Activated T-cell treated with anti-CD3 and anti-CD28 coated beads, Interleukin-2, amount 50 U/mL, for 24 hours (primary cell): ENCODE results near the gene MRPL18.

Experiments used
- DNase-seq: peaks from one replicate; pipeline ENCODE4 v3.0.0-alpha.2; 2020
- H3K27ac Mint-ChIP-seq: 2 replicates; pipeline ENCODE4 v1.8.0; 2020; ENCODE audit warnings: mild to moderate bottlenecking, mixed read lengths
- H3K27me3 Mint-ChIP-seq: 2 replicates; pipeline ENCODE4 v1.8.0; 2020; ENCODE audit warnings: mixed read lengths
- H3K36me3 Mint-ChIP-seq: 2 replicates; pipeline ENCODE4 v1.8.0; 2020; ENCODE audit warnings: low read depth, mixed read lengths
- H3K4me1 Mint-ChIP-seq: 2 replicates; pipeline ENCODE4 v1.8.0; 2020; ENCODE audit warnings: low read depth, mixed read lengths
- H3K4me3 Mint-ChIP-seq: 2 replicates; pipeline ENCODE4 v1.8.0; 2020; ENCODE audit warnings: mild to moderate bottlenecking, moderate library complexity, mixed read lengths
- H3K9me3 Mint-ChIP-seq: 2 replicates; pipeline ENCODE4 v1.8.0; 2020; ENCODE audit warnings: mixed read lengths

Gene MRPL18

DNA sequence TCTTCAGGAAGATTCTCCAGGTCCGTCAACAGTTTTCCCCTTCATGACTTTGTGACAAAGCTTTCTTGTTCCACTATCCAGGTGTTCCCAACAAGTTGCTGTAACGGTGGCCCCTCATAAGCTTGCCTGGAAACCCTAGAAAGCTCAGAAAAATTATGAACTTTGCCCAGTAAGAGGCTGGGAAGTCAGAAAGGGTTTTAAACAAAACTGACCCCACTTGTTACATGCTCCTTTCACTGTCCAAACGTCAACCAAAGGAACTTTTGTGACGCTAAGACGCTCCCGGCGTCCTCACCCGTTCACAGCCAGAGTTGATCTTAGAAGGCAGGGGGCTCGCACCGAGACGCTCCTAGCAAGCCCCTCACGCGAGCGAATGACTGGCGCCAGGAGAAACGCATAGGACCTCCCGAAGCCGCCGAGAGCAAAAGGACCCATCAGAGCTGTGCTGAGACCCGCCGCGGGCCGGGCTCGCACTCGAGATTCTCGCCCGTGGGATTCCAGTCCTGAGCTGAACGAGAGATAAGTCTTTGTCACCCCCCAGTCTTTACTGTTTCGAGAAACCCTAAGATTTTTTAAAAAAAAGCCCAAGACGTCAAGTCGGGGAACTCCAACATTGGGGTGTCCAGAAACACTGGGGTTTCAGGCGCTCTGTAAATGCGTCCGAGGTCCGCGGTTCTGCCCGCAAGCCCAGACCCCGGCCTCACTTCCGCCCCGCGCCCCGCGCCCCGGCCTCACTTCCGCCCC, 29.0 kb upstream of the MRPL18 start:
- no peaks in the 10 kb centered on the region for H3K9me3 Mint-ChIP-seq
- H3K4me3 Mint-ChIP-seq = peak overlapping the region; percentile 96
- H3K4me1 Mint-ChIP-seq = peaks cover 41% of the 10 kb centered on the region
- H3K27ac Mint-ChIP-seq = peak overlapping the region; percentile 99
- H3K36me3 Mint-ChIP-seq = peaks cover 85% of the 10 kb centered on the region
- H3K27me3 Mint-ChIP-seq = no peaks in the 10 kb centered on the region
- DNase-seq = no peak

DNA sequence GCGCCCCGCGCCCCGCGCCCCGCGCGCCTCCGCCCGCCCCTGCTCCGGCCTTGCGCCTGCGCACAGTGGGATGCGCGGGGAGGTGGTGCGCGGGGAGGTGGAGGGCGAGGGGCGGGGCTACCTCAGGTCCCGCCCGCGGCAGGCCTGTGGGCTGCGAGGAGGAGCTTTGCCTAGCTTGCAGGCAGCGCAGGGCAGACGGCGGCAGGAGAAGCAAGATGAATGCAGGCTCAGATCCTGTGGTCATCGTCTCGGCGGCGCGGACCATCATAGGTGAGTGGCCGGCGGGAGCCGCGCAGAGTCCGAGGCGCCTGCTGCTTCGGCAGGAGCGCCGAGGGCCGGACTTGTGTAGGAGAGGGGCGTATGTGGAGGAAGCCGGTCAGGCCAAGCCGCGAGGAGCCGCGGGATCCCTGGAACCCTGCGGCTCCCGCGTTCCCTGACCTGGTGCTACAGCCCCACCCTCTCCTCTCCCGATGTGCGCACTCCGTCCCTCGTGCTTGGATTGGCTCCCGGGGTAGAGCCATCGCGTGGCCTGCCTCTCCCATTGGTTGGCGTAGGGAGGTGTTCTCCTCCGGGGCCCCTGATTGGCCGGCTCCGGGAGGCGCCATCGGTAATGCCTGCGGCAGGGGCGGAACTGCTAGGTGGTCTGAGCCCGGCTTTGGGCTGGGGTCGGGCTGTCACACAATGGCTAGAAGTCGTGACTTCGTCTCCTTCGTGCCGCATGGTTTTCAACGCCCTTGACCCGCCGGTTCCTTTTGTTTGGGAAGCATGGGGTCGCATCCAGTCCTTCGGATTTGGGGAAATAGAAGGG, 28.2 kb upstream of the MRPL18 start, which contains the start of gene ACAT2:
Gene ACAT2, plus strand, starts transcription at position 173 of the 808 bp plus-strand sequence. Its CDS starts 43 bp downstream, at position 216.
- peaks cover 86% of the 10 kb centered on the region for H3K36me3 Mint-ChIP-seq
- H3K27ac Mint-ChIP-seq = peak within 1 kb of the TSS; percentile 99
- H3K27me3 Mint-ChIP-seq = no peaks in the 10 kb centered on the region
- DNase-seq = peak; percentile 90
- no peaks in the 10 kb centered on the region for H3K9me3 Mint-ChIP-seq
- H3K4me1 Mint-ChIP-seq = peaks cover 47% of the 10 kb centered on the region
- H3K4me3 Mint-ChIP-seq = peak within 1 kb of the TSS; percentile 96

DNA sequence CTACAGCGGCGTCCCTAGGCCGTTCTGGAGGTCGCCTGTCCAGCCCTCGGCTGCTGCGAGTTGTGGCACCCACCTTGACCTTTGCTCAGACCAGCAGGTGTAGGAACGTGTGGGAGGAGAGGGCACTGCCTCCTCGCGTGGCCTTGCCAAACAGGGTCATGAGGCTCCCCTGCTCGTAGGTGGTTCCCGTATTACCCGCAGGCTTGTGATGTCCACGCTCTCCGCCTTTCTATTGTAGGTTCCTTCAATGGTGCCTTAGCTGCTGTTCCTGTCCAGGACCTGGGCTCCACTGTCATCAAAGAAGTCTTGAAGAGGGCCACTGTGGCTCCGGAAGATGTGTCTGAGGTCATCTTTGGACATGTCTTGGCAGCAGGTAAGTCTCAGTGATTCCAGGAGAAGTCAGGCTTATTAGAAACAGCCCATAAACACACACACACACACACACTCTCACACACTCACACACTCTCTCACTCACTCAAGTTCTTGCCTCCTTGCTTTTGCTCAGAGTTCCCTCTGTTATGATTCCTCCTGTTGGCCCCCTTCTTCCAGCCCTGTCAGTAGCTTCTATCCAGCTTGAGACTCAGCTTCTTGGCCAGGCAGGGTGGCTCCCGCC, 27.5 kb upstream of the MRPL18 start:
- Mint-ChIP-seq H3K27me3 (no peaks in the 10 kb centered on the region), H3K36me3 (peaks cover 86% of the 10 kb centered on the region), H3K27ac (peak overlapping the region; percentile 99), H3K4me3 (peak overlapping the region; percentile 96), H3K4me1 (peaks cover 46% of the 10 kb centered on the region), H3K9me3 (no peaks in the 10 kb centered on the region)
- DNase-seq = no peak

DNA sequence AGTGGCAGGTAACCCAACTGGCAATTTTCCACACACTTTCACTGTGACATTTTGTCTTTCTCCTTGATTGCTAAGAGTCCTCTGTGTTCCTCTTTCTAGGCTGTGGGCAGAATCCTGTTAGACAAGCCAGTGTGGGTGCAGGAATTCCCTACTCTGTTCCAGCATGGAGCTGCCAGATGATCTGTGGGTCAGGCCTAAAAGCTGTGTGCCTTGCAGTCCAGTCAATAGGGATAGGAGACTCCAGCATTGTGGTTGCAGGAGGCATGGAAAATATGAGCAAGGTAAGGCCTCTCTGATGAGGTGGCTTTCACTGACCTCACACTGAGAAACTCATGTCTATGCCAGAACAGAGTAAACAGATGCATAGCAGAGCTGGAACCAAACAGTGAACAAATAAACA, 23.4 kb upstream of the MRPL18 start:
- Mint-ChIP-seq H3K4me3 (no peak overlapping the region), H3K4me1 (peaks cover 31% of the 10 kb centered on the region), H3K27me3 (no peaks in the 10 kb centered on the region), H3K9me3 (peaks cover 5% of the 10 kb centered on the region), H3K27ac (peak overlapping the region; percentile 26), H3K36me3 (peaks cover 93% of the 10 kb centered on the region)
- DNase-seq = no peak

DNA sequence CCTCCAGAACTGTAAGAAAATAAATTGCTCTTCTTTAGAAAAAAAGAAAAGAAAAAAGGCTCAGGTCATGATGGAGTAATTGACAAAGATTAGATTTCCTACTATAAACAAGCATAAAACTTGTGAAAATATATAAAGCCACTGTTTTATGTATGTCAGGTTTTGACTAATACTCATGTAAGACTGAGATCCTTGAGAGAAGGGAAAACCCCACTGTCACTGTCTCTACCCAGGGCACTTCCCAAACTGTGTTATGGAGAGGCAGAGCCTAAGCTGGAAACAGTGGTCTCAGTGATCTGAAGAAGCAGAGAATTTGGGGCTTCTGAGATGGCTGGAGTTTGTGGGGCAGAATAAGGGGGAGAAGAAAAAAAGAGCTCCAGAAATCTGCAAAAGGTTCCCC, 20.8 kb upstream of the MRPL18 start:
- Mint-ChIP-seq H3K9me3 (peaks cover 5% of the 10 kb centered on the region), H3K27me3 (no peaks in the 10 kb centered on the region), H3K4me1 (peaks cover 24% of the 10 kb centered on the region), H3K27ac (peak overlapping the region; percentile 31), H3K4me3 (no peak overlapping the region), H3K36me3 (peaks cover 89% of the 10 kb centered on the region)
- DNase-seq = no peak

DNA sequence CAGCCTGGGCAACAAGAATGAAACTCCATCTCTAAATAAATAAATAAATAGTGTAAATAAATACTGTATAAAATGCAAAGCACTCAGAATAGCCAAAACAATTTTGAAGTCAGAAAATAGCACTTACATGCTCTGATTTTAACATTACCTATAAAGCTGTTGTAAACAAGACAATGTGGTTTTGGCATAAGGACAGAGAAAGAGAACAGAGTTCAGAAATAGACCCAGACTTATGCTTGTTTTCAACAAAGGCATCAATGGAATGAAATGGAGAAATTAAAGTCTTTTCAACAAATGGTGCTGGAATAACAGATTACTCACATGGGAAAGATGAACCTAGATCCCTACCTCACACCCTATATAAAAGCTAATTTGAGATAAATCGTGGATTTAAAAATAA, 18.1 kb upstream of the MRPL18 start:
- H3K36me3 Mint-ChIP-seq = peaks cover 90% of the 10 kb centered on the region

DNA sequence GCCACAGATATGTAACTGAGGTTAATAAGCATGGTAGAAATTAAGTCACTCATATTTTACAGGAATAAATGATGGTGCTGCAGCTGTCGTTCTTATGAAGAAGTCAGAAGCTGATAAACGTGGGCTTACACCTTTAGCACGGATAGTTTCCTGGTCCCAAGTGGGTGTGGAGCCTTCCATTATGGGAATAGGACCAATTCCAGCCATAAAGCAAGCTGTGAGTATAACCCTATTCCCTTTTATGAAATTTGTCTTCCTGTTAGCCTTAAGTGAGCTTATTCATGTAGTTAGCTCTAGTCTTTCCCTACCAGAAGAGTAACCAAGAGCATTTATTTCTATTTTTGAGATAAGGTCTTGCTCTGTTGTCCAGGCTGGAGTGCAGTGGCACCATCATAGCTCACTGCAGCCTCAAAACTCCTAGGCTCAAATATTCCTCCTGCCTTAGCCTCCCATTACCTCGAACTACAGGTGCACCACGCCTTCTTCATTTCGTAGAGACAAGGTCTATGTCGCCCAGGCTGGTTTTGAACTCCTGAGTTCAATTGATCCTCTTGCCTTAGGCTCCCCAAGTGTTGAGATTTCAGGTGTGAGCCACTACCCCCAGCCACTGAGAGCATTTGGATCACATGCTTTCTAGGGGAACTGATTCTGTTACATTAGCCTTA, 12.9 kb upstream of the MRPL18 start:
- no peak for DNase-seq
- Mint-ChIP-seq H3K9me3 (no peaks in the 10 kb centered on the region), H3K4me1 (peaks cover 11% of the 10 kb centered on the region), H3K4me3 (no peak overlapping the region), H3K27me3 (no peaks in the 10 kb centered on the region), H3K36me3 (peaks cover 94% of the 10 kb centered on the region), H3K27ac (peak overlapping the region; percentile 57)

More for the DNA sequence above, 18.1 kb upstream of the MRPL18 start:
- no peak for DNase-seq
- H3K9me3 Mint-ChIP-seq = peaks cover 5% of the 10 kb centered on the region
- H3K27me3 Mint-ChIP-seq = no peaks in the 10 kb centered on the region
- H3K4me1 Mint-ChIP-seq = peaks cover 13% of the 10 kb centered on the region
- no peak overlapping the region for H3K4me3 Mint-ChIP-seq
- no peak overlapping the region for H3K27ac Mint-ChIP-seq

DNA sequence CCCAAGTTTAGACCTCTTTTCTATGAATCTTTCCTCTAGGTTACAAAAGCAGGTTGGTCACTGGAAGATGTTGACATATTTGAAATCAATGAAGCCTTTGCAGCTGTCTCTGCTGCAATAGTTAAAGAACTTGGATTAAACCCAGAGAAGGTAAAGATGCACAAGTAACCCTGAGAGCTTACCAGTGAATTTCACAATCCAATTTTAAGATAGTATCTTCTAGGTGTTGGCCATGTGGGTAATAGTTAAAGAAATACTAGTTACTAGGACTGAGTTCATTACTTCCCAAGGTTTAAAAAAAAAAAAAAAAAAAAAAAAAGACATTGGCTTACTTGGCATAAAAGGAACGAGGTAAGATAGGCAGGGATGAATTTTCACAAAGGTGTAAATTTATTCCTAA, 12.1 kb upstream of the MRPL18 start:
- Mint-ChIP-seq H3K27me3 (no peaks in the 10 kb centered on the region), H3K9me3 (no peaks in the 10 kb centered on the region), H3K36me3 (peaks cover 94% of the 10 kb centered on the region), H3K27ac (peak overlapping the region; percentile 57), H3K4me3 (no peak overlapping the region), H3K4me1 (peaks cover 18% of the 10 kb centered on the region)
- DNase-seq = no peak

DNA sequence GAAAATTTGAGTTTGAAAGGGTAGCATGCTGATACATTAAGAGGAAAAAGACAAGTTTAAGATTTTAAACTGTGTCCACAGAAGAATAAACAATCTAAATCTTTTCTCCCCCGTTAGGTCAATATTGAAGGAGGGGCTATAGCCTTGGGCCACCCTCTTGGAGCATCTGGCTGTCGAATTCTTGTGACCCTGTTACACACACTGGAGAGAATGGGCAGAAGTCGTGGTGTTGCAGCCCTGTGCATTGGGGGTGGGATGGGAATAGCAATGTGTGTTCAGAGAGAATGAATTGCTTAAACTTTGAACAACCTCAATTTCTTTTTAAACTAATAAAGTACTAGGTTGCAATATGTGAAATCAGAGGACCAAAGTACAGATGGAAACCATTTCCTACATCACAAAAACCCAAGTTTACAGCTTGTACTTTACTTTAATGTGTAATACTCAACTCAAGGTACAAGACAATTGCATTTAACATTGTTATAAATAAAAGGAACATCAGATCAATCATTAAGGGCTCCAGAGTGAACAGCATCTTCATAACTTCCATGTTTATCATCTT, 11.6 kb upstream of the MRPL18 start:
- no peak overlapping the region for H3K4me3 Mint-ChIP-seq
- H3K9me3 Mint-ChIP-seq = no peaks in the 10 kb centered on the region
- H3K36me3 Mint-ChIP-seq = peaks cover 97% of the 10 kb centered on the region
- peak overlapping the region; percentile 6 for H3K27ac Mint-ChIP-seq
- no peak for DNase-seq
- H3K4me1 Mint-ChIP-seq = peaks cover 21% of the 10 kb centered on the region
- H3K27me3 Mint-ChIP-seq = no peaks in the 10 kb centered on the region

DNA sequence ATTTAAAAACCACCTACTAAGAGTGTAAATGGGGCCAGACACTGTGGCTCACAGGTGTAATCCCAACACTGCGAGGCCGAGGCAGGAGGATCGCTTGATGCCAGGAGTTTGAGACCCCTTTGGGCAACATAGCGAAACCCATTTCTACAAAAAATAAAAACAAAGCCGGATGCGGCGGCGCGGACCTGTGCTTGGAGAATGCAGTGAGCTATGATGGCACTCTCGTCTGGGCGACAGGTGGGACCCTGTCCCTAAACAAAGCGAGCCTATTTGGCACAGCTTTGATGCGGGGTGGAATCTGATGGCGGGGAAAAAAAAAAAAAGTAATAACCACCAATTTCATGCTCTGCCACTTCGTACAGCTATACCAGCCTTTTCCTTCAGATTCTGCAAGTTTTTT, 2.0 kb upstream of the MRPL18 start:
- no peaks in the 10 kb centered on the region for H3K9me3 Mint-ChIP-seq
- no peaks in the 10 kb centered on the region for H3K27me3 Mint-ChIP-seq
- H3K27ac Mint-ChIP-seq = peak overlapping the region; percentile 100
- H3K4me1 Mint-ChIP-seq = peaks cover 62% of the 10 kb centered on the region
- H3K4me3 Mint-ChIP-seq = peak overlapping the region; percentile 98
- DNase-seq = peak; percentile 35
- H3K36me3 Mint-ChIP-seq = peaks cover 96% of the 10 kb centered on the region

DNA sequence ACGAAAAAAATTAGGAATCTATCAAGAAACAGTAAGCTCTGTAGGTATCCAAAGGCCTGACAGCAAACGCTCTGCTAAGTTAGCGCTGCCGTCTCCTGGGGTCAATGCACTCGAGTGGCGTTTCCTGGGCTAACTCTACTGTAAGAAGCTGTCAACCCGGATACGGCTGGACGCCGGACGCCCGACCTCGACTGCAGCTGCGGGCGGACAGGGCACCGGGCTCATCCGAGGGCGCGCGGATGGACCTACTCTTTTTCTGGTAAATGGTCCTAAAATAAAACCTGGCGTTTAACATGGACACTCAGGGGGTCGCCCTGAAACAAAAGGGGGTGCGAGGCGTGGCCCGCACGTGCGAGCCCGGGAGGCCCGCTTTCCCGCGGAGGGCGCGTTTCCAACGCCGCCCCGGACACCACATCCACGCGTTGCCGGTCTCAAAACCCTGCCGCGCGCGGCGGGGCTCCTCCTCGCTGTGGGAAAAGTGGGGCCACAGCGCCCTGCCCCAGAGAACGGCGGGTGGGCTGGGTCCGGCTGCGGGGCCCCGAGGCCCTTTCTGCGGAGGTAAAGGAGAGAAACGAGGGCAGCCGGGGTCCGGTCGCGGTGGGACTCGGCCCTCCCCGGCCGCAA, 1.4 kb upstream of the MRPL18 start:
- Mint-ChIP-seq H3K4me3 (peak overlapping the region; percentile 98), H3K27ac (peak overlapping the region; percentile 100)

DNA sequence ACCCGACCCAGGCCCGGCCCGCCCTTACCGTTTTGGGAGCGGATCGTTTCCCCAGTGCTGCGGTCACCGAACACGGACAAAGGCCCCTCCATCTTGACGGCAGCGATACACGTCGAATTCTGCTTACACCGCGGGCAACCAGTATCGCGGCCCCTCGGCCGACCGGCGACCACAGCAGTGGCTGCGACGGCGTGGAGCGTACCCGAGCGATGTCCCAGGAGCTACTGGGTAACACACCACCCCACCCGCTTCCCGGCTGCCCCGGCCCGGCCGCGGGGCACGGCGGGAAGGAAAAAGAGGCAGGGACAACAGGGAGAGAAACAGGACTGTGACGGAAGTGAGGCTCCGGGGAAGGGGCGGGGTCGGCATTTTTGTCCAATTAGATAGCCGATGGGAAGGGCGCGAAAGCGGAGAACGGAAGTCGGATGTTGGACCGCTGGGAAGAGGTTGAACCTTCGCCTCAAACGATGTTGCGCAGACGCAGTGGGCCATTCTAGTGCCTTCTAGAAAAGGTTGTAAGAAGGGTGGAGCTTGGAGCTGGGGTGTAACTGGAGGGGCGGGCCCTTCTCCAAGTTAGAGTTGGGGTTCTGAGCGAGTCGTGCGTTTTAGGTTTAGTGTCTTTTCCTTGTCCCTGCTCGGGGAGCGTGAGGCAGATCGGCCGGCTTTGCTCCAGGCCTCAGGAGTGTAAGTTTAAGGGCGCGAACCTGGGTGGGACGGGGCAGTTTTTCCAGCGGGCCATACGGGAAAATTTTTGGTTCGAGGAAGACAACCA, 704 bp upstream of the MRPL18 start, which contains the start of gene TCP1:
Gene TCP1, minus strand, starts transcription at position 226 of the 772 bp plus-strand sequence. Its CDS starts 134 bp downstream, at position 92.
- peak; percentile 97 for DNase-seq
- peaks cover 64% of the 10 kb centered on the region for H3K4me1 Mint-ChIP-seq
- H3K4me3 Mint-ChIP-seq = peak within 1 kb of the TSS; percentile 98
- peak within 1 kb of the TSS; percentile 100 for H3K27ac Mint-ChIP-seq
- H3K27me3 Mint-ChIP-seq = no peaks in the 10 kb centered on the region
- H3K36me3 Mint-ChIP-seq = peaks cover 96% of the 10 kb centered on the region
- H3K9me3 Mint-ChIP-seq = no peaks in the 10 kb centered on the region

More for the DNA sequence above, 1.4 kb upstream of the MRPL18 start:
- Mint-ChIP-seq H3K36me3 (peaks cover 96% of the 10 kb centered on the region), H3K27me3 (no peaks in the 10 kb centered on the region), H3K9me3 (no peaks in the 10 kb centered on the region), H3K4me1 (peaks cover 62% of the 10 kb centered on the region)
- peak; percentile 59 for DNase-seq
